Anterior cingulate cortex (tissue), 58 donors: ENCODE measurements around the gene DTD2.
A peak's percentile ranks its signal among the peaks of the same experiment; 100 is the strongest.
"Not testable (repeated sequence)": the region's sequence is repeated elsewhere in the genome, so short reads cannot be mapped to it uniquely, and the experiment has no call there.

ENCODE experiments used
- DNase-seq, 58 donors: peaks; one replicate each; lab custom pipeline; 2025; lab: John Stamatoyannopoulos, UW

DTD2 gene

DNA sequence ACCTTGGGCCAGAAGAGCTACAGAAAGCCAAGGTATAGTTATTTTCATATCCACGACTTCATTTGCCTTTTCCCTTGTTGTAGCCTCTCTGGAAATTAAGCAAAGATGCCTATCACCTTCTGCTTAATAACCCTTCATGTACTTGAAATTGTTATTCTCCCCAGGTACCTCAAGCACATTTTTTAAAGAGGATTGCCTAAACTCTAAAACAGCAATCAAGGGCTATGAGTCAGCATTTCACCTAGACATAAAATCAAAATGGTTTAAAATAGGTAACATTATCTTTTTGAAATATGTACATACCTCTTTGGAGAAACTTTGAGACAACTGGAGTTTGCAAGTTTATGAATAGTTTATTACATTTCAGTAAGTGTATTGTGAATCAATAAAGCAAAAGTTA is 11.6 kb downstream of the DTD2 start:
- no peak for DNase-seq

DNA sequence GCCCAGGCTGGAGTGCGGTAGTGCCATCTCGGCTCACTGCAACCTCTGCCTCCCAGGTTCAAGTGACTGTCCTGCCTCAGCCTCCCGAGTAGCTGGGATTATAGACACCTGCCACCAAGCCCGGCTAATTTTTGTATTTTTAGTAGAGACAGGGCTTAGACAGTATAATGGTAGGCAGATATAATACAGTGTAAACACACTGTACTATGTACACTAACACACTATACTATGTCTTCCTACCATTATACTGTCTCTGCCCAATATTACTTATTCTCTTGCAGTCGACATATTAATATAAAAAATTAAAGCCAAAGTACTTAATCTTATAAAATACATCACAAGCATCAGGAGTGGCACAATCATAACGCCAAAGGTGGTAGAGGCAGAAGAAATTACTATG is 15.0 kb downstream of the DTD2 start:
- DNase-seq: no peak

DNA sequence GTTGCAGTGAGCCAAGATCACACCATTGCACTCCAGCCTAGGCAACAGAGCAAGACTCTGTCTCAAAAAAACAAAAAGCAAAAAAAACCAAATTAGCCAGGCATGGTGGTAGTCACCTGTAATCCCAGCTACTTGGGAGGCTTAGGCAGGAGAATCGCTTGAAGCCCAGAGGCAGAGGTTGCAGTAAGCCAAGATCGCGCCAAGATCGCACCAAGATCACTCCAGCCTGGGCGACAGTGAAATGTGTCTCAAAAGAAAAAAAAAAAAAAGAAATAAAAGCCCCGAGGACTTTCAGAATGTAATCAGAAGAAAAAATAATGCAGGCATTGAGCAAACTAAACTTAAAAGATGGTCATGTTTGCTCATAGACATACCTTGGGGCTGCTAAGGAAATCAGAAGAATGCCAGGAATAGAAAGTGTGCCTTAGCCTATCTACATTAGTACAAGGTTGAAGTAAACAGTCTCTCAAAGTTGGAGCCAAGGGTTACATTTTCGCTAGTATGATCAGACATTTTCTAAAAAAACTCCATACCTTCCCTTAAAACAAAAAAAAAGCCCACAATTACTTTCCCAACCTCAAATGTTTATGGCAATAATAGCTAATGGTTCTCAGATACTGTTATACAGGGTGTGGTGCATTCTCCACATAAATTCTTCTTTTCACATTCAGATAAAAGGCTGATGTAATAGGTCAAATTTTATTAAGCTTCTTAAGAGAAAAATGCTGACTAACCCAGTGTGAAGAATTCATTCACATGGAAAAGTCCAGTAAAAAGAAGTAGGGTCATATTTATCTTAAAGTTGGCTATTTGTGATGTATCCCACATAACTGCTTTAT is 15.8 kb downstream of the DTD2 start:
- DNase-seq: no peak

DNA sequence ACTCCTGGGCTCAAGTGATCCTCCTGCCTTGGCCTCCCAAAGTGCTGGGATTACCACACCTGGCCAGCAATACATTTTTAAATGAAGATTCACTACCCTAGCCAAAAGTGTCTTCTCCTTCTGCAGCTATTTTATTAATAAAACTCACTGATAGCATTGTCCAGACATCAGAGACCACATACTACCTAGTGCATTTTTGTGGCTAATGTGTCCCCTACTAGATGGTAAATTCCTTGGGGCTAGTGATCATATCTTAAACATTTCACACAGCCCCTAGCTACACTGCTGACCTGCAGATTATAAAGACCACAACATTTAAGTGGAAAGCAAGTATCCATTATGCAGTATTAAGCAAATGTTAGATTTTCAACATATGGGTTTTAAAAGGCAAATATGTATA is 17.0 kb downstream of the DTD2 start:
- DNase-seq: no peak

DNA sequence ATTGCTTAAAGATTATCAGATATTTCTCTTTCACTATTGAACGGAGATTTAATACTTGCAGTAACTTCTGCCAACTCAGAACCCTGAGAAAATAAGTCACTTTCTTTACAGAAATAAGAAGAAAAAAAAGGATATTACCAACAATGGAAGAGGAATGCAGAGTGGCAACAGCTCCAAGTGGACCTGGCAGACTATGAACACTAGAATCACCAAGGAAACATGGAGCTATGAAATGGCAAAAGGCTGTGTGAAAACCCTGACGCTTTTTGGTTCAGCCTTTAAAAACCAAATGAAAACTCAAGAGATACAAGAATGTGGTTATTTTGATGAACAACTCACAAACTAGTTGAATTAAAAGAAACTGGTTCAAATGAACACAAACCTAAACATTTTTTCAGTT is 17.7 kb downstream of the DTD2 start:
- peak in 2 of 58 donors; percentile 30 to 39 for DNase-seq

DNA sequence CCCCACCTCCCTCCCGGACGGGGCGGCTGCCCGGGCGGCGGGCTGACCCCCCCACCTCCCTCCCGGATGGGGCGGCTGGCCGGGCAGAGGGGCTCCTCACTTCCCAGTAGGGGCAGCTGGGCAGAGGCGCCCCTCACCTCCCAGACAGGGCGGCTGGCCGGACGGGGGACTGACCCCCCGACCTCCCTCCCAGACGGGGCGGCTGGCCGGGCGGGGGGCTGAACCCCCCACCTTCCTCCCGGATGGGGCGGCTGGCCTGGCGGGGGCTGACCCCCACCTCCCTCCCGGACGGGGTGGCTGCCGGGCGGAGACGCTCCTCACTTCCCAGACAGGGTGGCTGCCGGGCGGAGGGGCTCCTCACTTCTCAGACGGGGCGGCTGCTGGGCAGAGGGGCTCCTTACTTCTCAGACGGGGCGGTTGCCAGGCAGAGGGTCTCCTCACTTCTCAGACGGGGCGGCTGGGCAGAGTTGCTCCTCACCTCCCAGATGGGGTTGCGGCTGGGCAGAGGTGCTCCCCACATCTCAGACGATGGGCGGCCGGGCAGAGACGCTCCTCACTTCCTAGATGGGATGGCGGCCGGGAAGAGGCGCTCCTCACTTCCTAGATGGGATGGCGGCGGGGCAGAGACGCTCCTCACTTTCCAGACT is 20.1 kb downstream of the DTD2 start:
- DNase-seq: not testable (repeated sequence)

DNA sequence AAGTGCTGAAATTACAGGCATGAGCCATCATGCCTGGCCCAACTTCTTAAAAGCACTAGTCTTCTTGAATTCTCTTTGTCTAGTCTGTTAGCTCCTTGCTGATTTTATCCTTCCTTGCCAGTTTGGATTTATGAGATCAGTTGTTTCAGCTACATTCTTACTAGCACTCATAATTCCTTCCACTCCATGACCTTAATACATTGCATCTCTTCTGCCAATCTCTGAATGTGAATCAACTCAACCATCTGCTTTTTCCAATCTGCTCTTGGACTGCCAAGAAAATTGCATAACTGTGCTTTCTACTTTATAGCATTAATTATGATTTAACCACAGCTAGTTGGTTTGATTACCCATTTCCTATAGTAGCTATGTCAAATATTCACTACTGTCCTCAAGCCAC is 22.0 kb downstream of the DTD2 start:
- DNase-seq: peak in 2 of 58 donors; percentile 11 to 23

DNA sequence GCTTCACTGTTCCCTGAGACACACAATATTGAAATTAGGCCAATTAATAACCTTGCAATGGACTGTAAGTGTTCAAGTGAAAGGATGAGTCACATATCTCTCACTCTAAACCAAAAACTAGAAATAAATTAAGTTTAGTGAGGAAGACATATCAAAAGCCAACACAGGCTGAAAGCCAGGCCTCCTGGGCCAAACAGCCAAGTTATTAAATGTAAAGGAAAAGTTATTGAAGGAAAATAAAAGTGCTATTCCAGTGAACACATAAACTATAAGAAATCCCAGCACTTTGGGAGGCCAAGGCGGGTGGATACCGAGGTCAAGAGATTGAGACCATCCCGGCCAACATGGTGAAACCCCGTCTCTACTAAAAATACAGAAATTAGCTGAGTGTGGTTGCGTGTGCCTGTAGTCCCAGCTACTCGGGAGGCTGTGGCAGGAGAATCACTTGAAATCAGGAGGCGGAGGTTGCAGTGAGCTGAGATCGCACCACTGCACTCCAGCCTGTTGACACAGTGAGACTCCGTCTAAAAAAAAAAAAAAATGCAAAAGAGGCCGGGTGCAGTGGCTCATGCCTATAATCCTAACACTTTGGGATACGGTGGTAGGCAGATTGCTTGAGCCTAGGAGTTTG is 26.6 kb downstream of the DTD2 start:
- no peak for DNase-seq

DNA sequence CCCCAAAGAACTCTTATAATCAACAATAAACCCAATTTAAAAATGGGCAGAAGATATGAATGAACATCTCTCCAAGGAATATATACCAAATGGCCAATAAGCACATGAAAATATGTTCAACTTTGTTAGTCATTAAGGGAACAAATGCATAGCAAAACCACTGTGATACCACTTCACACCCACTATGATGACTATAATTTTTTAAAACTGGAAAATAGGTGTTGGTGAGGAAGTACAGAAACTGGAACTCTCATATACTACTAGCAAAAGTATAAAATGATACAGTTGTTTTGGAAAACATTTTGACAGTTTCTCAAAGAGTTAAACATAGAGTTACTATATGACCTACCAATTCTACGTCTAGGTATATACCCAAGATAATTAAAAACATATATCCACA is 27.5 kb downstream of the DTD2 start:
- DNase-seq: no peak

DNA sequence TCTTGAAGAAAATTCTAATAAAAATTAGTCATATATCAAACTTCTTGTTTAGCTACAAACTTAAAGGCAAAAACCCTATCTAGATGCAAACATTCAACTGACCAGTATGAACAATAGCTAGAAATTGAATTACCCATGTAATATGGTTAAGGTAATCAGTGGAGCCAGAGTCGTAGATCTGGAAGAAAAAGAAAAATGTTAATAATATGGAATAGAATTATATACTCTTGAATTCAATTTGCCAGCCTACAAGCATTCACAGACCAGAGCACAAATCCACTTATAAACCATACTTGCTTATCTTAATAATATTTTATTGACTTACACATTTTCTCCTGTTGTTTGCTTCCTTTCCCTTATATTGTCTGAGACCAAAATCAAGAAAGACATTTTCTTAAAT is 29.3 kb downstream of the DTD2 start:
- DNase-seq: no peak

DNA sequence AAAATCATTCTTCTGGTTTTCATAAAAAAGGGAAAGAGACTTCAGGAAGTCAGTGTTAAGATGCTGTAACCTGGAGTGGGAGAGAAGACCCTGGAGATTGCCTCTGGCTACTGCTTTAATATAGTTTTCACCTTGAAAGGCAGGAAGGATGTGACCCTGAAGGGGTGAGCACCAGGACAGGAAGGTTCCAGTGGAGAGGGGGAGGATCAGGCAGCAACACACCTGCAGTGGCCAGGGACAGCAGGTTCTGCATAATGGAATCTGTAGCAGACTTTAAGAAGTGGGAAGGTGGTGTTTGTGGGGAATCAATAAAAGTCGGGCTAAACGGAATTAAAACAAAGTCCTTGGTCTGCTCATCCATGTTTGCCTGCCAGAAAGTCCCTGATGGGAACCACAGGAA is 30.6 kb downstream of the DTD2 start:
- DNase-seq: no peak

DNA sequence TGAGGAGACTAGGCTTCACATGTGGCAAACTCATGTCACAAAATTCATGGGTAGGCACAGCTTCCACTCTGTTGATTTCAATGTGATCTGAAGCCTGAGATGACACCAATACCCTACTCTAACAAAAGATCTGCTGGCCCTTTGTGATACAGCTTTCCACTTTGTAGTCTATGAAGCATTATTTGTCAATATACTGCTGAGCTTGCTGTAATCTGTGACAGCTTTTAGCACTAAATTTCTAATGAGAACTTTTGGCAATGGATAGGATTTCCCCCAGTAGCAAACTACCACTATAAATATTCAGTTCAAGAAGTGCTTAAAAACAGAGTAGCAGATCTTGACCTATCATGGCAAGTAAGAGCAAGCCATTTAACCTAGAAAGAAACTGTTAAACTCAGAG is 31.4 kb downstream of the DTD2 start:
- DNase-seq: no peak

DNA sequence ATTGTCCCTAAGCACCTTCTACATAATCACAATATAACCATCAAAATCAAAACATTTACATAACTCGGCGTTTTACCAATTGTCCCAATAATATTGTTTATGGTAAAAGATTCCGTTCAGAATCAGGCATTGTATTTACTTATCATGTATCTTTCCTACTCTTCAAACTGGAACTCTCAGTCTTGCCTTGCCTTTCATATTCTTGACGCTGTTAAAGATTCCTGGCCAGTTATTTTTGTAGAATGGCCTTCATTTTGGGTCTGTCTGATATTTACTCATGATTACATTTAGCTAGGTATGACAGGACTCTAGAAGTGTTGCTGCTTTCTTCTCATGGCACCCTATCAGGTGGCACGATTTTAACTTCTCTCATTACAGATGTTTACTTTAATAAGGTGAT is 36.1 kb downstream of the DTD2 start:
- DNase-seq: no peak

DNA sequence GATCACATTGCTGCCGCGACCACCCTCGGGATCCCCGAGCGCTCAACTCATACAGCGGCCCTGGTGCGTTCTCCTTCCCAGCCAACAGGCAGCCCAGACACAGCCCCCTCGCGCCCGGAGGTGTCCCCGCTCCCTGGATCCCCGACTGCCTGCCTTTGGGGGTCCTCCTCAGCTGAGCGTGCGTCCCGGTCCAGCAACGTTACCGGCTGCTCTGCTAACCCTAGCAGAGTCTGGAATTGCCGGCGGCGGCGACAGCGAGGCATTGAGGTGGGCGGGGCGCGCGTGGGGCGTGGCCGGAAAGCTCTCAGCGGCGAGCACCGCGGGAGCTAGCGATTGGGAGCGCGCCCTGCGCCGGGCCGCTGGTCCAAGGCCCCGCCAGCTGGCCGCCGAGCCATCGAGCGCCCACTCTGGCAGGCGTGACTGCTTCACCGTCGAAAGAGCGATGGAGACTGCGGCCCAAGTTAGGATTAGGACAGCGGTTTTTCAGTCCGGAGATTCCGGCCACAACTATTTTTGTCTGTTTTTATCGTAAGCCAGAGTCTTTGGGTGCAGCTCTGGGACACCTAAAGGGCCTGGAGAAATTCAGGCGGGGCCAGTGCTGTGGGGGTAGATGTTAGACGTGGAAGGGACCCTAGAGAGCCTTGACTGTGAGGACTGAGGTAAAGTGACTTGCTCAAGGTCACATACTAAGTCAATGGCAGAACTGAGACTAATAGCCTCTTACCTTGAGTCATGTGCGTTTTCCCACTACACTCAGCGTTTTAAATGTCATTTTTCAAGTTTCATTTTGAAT is 36.8 kb downstream of the DTD2 start, which contains the start of gene HEATR5A:
HEATR5A (minus strand) TSS at position 232 of the 793 bp plus-strand sequence. CDS start 17,575 bp downstream, outside the sequence.
- DNase-seq: peak; percentile 46 to 97 (median 89)

DNA sequence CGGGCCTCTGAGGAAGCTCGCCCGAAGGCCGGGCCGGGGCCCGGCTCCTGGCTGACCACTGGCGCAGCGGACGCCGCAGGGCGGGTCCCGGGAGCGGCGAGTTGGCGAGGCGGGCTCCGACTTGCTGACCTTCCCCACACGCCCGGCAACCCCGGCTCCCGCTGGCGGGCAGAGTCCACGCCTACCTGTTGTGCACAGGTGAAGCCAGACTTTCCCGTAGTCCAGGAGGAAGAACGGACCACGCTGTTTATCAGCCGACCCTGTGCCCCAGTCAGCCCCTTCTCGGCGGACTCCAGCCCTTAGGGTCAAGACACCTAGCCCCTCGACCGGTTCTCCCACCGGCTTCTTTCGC is 37.4 kb downstream of the DTD2 start:
- peak in 41 of 58 donors; percentile 5 to 72 (median 38) for DNase-seq

DNA sequence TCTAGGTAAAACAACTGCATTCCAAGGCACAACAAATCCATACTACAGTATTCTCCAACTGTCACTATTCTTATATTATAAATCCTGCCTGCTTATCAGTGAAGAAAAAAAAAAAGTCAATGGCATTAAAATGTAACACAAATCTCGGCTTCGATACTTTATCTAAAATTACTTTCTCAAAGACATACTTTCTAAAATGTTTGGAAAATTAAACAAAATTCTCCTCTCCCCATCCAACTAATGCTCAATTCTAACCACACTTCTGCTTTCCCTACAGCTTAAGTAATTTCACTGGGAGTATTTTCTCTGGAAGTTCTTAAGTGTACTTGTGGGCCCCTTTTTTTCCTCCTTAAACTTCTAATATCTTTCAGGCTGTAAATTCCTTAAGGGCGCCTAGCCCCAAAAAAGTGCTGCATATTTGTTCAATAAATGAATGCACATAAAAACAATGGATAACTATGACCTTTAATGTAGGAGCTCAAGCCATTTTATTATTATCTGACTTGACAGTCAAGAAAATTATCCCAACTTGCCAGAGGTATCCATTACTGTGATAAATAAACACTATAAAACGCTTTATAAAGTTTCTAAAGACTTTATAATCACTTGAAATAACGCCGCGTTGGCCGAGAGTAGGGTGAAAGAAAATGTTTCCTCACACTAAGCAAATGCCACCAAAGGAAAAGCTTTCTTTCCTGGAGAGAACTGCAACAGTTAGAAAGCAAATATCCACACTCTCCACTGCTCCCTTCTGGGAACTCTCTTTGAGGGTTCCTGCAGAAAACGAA is 37.9 kb downstream of the DTD2 start:
- no peak for DNase-seq

DNA sequence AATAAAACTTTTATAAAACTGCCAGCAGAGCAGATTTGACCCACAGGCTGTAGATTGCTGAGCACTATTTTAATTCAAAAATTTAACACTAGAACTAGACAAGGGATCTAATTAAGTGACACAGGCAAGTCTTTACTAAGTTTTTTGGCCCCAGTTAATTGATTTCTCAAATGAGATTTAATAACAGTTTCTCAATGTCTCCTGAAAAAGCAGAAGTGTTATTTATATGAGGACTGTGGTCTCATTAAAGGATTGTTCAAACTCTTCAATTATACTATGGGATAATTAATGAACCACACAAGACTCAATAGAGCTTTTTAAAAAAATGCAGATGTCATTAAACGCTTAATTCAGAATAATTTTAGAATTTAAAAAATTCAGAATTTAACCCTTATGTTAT is 38.9 kb downstream of the DTD2 start:
- no peak for DNase-seq

DNA sequence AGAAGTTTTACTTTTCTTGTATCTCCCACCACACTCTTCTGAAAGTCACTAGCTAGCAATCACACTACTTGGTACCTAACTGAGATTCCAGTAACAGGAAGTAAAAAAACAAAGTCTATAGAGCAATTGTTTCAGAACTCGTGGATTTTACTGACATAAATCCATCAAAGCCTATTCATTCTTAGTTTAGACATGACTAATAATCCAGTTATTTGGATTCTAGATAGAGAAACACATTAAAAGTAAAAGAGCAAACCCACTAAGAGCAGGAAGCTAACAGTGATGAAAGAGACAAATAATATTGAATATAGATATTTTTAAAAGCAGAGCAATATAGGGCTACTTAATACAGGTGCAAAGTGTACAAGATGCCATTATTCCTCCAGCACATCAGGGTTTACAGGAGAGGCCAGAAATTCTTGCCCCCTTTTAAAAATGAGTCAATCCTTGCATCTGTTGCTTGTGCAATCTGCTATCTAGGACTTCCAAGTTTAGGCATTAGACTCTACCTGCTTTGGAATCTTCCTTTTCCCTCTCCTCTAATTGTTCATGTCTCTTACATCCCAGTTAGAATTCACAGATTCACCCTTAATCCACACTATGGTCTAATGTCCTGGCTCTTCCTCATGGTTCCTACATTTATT is 43.0 kb downstream of the DTD2 start:
- DNase-seq: no peak

DNA sequence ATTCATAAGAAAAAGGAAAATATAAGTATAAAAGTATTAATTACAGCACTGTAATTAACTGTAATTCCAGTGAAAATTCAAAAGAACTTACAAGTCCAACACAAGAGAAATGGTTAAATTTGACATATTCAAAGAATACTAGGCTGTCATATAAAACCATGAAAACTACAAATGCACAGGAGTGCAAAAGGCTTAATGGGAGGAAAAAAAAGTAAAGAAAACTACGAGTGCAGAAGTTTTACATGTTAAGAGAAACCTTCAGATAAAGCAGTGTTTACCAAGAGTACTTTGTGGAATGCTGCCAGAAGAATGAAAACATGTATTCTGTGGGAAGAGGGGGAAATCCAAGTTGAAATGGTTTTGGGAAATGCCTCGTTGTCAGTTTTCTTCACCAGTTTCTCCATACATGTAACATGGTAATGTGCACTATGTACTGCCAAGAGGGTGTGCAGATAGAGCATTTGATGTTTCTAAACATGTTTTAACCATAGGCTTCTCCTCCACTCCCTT is 46.0 kb downstream of the DTD2 start:
- DNase-seq: no peak
